HepG2 (cell line): Measurements from ENCODE around the gene CEP164. TPM values are rescaled to one million over a fixed set of nuclear protein-coding genes. Genes with fewer than 3 reads are reported as not detected.

Source experiments
- CCAR2 ChIP-seq: fragments of 200-400 bp; formaldehyde crosslinking; optimal IDR thresholded peaks from 2 replicates; pipeline ENCODE3; 2018; ENCODE audit warnings: low read depth, mild to moderate bottlenecking, low read length, moderate library complexity
- CEBPG ChIP-seq: IDR thresholded peaks from 2 replicates; pipeline ENCODE4 v1.6.1; 2016
- CREM ChIP-seq, 2 experiments: sonication (generic) in 1 of 2; formaldehyde crosslinking in 1 of 2; IDR thresholded peaks; 2 replicates each; pipeline versions ENCODE4 v1.4.0 to v1.6.1; 2016 to 2020; ENCODE audit warnings: antibody characterized with exemption in 1 of 2, mild to moderate bottlenecking in 1 of 2, missing genetic modification reagents in 1 of 2
- DBP ChIP-seq: sonication (generic); formaldehyde crosslinking; IDR thresholded peaks from 2 replicates; pipeline ENCODE4 v1.4.0; 2020; ENCODE audit warnings: missing genetic modification reagents; ENCODE audit errors: not compliant biosample characterization
- FOSL1 ChIP-seq: sonication (generic); formaldehyde crosslinking; IDR thresholded peaks from 2 replicates; pipeline ENCODE4 v1.9.0; 2021; ENCODE audit warnings: missing genetic modification reagents, borderline replicate concordance
- JUN ChIP-seq: sonication (generic); formaldehyde crosslinking; IDR thresholded peaks from 2 replicates; pipeline ENCODE4 v1.4.0; 2020; ENCODE audit warnings: mild to moderate bottlenecking, missing genetic modification reagents
- MAFG ChIP-seq: sonication (generic); formaldehyde crosslinking; IDR thresholded peaks from 2 replicates; pipeline ENCODE4 v1.5.1; 2020; ENCODE audit warnings: mild to moderate bottlenecking, missing genetic modification reagents
- NFIC ChIP-seq: IDR thresholded peaks from 2 replicates; pipeline ENCODE4 v1.6.1; 2012; ENCODE audit warnings: mild to moderate bottlenecking, low read length, inconsistent platforms
- PCBP1 ChIP-seq: fragments of 200-400 bp; formaldehyde crosslinking; IDR thresholded peaks from 2 replicates; pipeline ENCODE4 v1.6.1; 2017; ENCODE audit warnings: mild to moderate bottlenecking, low read depth, low read length, borderline replicate concordance
- PRDM15 ChIP-seq: sonication (generic); formaldehyde crosslinking; IDR thresholded peaks from 2 replicates; pipeline ENCODE4 v1.4.0; 2020; ENCODE audit warnings: missing genetic modification reagents
- SMYD3 ChIP-seq: sonication (generic); formaldehyde crosslinking; IDR thresholded peaks from 2 replicates; pipeline ENCODE4 v1.8.1; 2023; ENCODE audit warnings: mild to moderate bottlenecking, missing genetic modification reagents
- SP140L ChIP-seq: sonication (generic); formaldehyde crosslinking; IDR thresholded peaks from 2 replicates; pipeline ENCODE4 v1.4.0; 2020; ENCODE audit warnings: missing genetic modification reagents, borderline replicate concordance
- SRSF1 ChIP-seq: fragments of 200-400 bp; formaldehyde crosslinking; optimal IDR thresholded peaks from 2 replicates; pipeline ENCODE3; 2017; ENCODE audit warnings: mild to moderate bottlenecking, low read depth, low read length, moderate library complexity
- SUZ12 ChIP-seq: fragments of 150-350 bp; IDR thresholded peaks from 2 replicates; pipeline ENCODE4 v1.6.1; 2014; ENCODE audit warnings: low read depth, low read length
- ZBTB40 ChIP-seq, 2 experiments: fragments of 450-650 bp in 1 of 2; sonication (generic) in 1 of 2; formaldehyde crosslinking in 1 of 2; IDR thresholded peaks; 2 replicates each; pipeline versions ENCODE4 v1.6.1 to v1.8.0; 2016 to 2022; ENCODE audit warnings: antibody characterized with exemption in 1 of 2, mild to moderate bottlenecking in 1 of 2, missing genetic modification reagents in 1 of 2
- ZNF263 ChIP-seq: sonication (generic); formaldehyde crosslinking; IDR thresholded peaks from 2 replicates; pipeline ENCODE4 v1.4.0; 2020; ENCODE audit warnings: missing genetic modification reagents
- ZNF282 ChIP-seq: fragments of 450-650 bp; IDR thresholded peaks from 2 replicates; pipeline ENCODE4 v1.6.1; 2018; ENCODE audit not compliant: partially characterized antibody
- ZNF75D ChIP-seq: sonication (generic); formaldehyde crosslinking; IDR thresholded peaks from 2 replicates; pipeline ENCODE4 v1.8.1; 2023; ENCODE audit warnings: missing genetic modification reagents, mild to moderate bottlenecking, borderline replicate concordance
- polyA plus RNA-seq, 8 experiments: library from polyadenylated mRNA; depleted of rRNA in 3 of 8; stranded (reverse) in 7 of 8; unstranded in 1 of 8; fragments of >200 nt; fragmentation: Illumina TruSeq in 4 of 8; extraction: Trizol in 4 of 8; gene quantifications; 2 replicates each; pipeline versions ENCODE4 v1.2.1 to v1.2.3, GENCODE V29; 2011 to 2016; ENCODE audit warnings: low read depth in 4 of 8, missing spikeins in 1 of 8, mixed read lengths in 1 of 8; ENCODE audit not compliant: insufficient read depth in 1 of 8
- total RNA-seq, 5 experiments: library from RNA; depleted of rRNA; stranded (reverse); fragments of >200 nt; fragmentation: Illumina TruSeq; extraction: Trizol; gene quantifications; 2 replicates each; pipeline ENCODE4 v1.2.3, GENCODE V29; 2016; ENCODE audit warnings: low read depth in 1 of 5

CEP164 gene
- total and polyA plus RNA-seq, 2 of the 13 experiments (the other 11 are each of a cell fraction or from before 2014, with no cell fraction given) = 11.4 to 15.2 TPM

- 0 out of 2 replicates have a peak, but pooled peaks have one; percentile 14 for TF ChIP-seq PRDM15 (CRISPR knock-in tag)
- TF ChIP-seq SP140L = no peak
- TF ChIP-seq ZNF263 (CRISPR knock-in tag) = 0 out of 2 replicates have a peak, but pooled peaks have one; percentile 9
- TF ChIP-seq ZNF282 = no peak
- no peak for TF ChIP-seq SUZ12
- no peak for TF ChIP-seq MAFG (CRISPR knock-in tag)
- no peak for TF ChIP-seq JUN (CRISPR knock-in tag)
- TF ChIP-seq SRSF1 = peak; percentile 46
- no peak for TF ChIP-seq PCBP1
- no peak for TF ChIP-seq ZBTB40 (IDR thresholded peaks at IDR 0.05)
- no peak for TF ChIP-seq ZBTB40 (CRISPR knock-in tag; IDR thresholded peaks at IDR 0.05)
- TF ChIP-seq CCAR2 = no peak
- TF ChIP-seq CREM (IDR thresholded peaks at IDR 0.05) = no peak
- no peak for TF ChIP-seq CREM (CRISPR knock-in tag; IDR thresholded peaks at IDR 0.05)
- no peak for TF ChIP-seq DBP (CRISPR knock-in tag)
- TF ChIP-seq NFIC = no peak
- TF ChIP-seq SMYD3 (CRISPR knock-in tag) = no peak
- no peak for TF ChIP-seq FOSL1 (CRISPR knock-in tag)
- no peak for TF ChIP-seq CEBPG (CRISPR knock-in tag)
- TF ChIP-seq ZNF75D (CRISPR knock-in tag) = no peak
Observed at GRCh38 chr11:117300283-117300663, 27.4 kb upstream of the CEP164 start (continued).
